MG63 (cell line): ENCODE measurements around the gene BPIFB6. TPM values are rescaled to one million over a fixed set of nuclear protein-coding genes. Genes with fewer than 3 reads are reported as not detected.

Experiments used
- DNase-seq: peaks from one replicate; pipeline ENCODE4 v3.0.0-alpha.2; 2020
- H3K27me3 ChIP-seq: fragments of 250-450 bp; sonication (Bioruptor Pico); 2 replicates; pipeline ENCODE4 v1.5.1; 2020; ENCODE audit warnings: mild to moderate bottlenecking, moderate library complexity
- H3K36me3 ChIP-seq: fragments of 250-450 bp; sonication (Bioruptor Pico); 2 replicates; pipeline ENCODE4 v1.5.1; 2020; ENCODE audit warnings: mild to moderate bottlenecking, moderate library complexity
- H3K4me3 ChIP-seq: fragments of 250-450 bp; sonication (Bioruptor Pico); 2 replicates; pipeline ENCODE4 v1.5.1; 2020; ENCODE audit warnings: mild to moderate bottlenecking, moderate library complexity
- H3K9me3 ChIP-seq: fragments of 250-450 bp; sonication (Bioruptor Pico); 2 replicates; pipeline ENCODE4 v1.5.1; 2020; ENCODE audit warnings: mild to moderate bottlenecking, moderate library complexity
- total RNA-seq: library from RNA; depleted of rRNA; stranded (reverse); fragments of >200 nt; shearing (Covaris generic); gene quantifications from 2 replicates; pipeline ENCODE4 v1.2.3, GENCODE V29; 2014; ENCODE audit warnings: low replicate concordance

Gene BPIFB6
- total RNA-seq, 1 experiment from 2014 or later, result not detected

DNA sequence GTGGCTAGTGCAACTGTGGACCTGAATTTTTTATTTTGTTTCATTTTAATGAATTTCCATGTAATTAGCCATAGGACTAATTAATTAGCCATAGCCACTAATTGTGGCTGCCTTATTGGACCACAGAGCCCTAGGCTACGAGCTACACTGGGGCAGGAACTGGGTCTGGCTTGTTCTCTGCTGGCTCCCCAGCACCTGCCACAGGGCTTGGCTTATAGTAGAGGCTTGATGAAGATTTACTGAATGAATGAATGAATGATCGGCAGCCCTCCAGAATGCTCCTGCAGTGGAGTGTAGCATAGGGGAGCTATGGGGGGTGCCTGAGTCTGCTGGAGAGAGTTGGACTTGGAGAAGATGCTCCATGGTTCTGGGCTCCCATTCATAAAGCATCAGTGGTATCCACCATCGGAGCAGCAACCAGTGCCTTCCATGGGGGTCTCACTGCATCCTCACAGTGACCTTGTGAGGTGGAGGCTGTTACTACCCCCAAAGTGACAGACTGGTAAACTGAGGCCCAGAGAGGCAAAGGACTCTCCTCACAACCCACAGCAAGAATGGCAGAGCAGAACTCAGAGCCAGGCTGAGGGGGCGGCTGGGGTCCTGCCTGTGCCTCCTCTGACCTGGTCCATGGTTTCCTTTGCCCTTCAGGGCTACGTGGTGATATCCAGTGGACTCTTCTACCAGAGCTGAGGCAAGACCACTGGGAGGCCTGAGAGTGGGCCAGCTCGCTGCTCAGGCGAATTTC is 8.6 kb upstream of the BPIFB6 start:
- Histone ChIP-seq H3K36me3 (no peaks in the 10 kb centered on the region), H3K9me3 (no peaks in the 10 kb centered on the region), H3K4me3 (no peak overlapping the region), H3K27me3 (no peaks in the 10 kb centered on the region)
- no peak for DNase-seq

- H3K4me3 ChIP-seq, result no peak overlapping the region
- no peaks in the 10 kb centered on the region for H3K36me3 ChIP-seq
- DNase-seq, result no peak
- H3K9me3 ChIP-seq, result no peaks in the 10 kb centered on the region
- H3K27me3 ChIP-seq, result no peaks in the 10 kb centered on the region
These were observed 7.8 kb upstream of the BPIFB6 start for GRCh38 chr20:33023439-33024242.

- Histone ChIP-seq H3K36me3 (no peaks in the 10 kb centered on the region), H3K9me3 (no peaks in the 10 kb centered on the region), H3K27me3 (no peaks in the 10 kb centered on the region), H3K4me3 (no peak overlapping the region)
- no peak for DNase-seq
These were observed 7.2 kb upstream of the BPIFB6 start for GRCh38 chr20:33024243-33024560.

DNA sequence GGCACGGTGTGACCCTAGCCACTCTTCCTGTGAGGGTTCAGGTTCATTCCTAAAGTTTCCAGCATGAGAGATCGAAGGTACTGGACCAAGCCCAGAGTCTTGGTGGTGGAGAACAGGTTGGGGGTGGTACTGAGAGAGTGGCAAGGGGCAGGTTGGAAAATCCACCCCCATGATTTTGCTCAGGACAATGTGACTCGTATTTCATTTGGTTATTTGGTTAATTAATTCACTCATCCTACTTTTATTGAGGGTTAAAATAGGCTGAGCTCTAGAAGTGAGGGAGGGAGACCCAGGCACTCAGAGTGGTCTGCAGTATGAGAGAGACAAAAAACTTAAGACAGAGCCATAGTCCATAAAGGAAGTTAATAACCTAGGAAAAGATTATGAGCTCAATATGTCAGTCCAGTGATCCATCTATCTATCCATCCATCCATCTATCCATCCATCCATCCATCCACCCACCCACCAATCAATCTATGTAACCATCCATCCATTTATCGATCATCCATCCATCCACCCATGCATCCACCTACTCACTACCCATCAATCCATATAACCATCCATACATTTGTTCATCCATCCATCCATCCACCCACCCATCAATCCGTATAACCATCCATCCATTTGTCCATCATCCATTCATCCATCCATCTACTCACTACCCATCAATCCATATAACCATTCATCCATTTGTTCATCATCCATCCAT is 6.7 kb upstream of the BPIFB6 start:
- no peak for DNase-seq
- Histone ChIP-seq H3K36me3 (no peaks in the 10 kb centered on the region), H3K27me3 (no peaks in the 10 kb centered on the region), H3K9me3 (no peaks in the 10 kb centered on the region), H3K4me3 (no peak overlapping the region)

- Histone ChIP-seq H3K4me3 (no peak overlapping the region), H3K36me3 (no peaks in the 10 kb centered on the region), H3K9me3 (no peaks in the 10 kb centered on the region), H3K27me3 (no peaks in the 10 kb centered on the region)
- no peak for DNase-seq
These were observed 6.1 kb upstream of the BPIFB6 start for GRCh38 chr20:33025318-33025876.

GRCh38 chr20:33026072-33026778 is 5.2 kb upstream of the BPIFB6 start:
- Histone ChIP-seq H3K9me3 (no peaks in the 10 kb centered on the region), H3K4me3 (no peak overlapping the region), H3K27me3 (no peaks in the 10 kb centered on the region), H3K36me3 (no peaks in the 10 kb centered on the region)
- no peak for DNase-seq

- Histone ChIP-seq H3K36me3 (no peaks in the 10 kb centered on the region), H3K4me3 (no peak overlapping the region), H3K9me3 (no peaks in the 10 kb centered on the region), H3K27me3 (no peaks in the 10 kb centered on the region)
- no peak for DNase-seq
These were observed 4.4 kb upstream of the BPIFB6 start for GRCh38 chr20:33026779-33027759.

DNA sequence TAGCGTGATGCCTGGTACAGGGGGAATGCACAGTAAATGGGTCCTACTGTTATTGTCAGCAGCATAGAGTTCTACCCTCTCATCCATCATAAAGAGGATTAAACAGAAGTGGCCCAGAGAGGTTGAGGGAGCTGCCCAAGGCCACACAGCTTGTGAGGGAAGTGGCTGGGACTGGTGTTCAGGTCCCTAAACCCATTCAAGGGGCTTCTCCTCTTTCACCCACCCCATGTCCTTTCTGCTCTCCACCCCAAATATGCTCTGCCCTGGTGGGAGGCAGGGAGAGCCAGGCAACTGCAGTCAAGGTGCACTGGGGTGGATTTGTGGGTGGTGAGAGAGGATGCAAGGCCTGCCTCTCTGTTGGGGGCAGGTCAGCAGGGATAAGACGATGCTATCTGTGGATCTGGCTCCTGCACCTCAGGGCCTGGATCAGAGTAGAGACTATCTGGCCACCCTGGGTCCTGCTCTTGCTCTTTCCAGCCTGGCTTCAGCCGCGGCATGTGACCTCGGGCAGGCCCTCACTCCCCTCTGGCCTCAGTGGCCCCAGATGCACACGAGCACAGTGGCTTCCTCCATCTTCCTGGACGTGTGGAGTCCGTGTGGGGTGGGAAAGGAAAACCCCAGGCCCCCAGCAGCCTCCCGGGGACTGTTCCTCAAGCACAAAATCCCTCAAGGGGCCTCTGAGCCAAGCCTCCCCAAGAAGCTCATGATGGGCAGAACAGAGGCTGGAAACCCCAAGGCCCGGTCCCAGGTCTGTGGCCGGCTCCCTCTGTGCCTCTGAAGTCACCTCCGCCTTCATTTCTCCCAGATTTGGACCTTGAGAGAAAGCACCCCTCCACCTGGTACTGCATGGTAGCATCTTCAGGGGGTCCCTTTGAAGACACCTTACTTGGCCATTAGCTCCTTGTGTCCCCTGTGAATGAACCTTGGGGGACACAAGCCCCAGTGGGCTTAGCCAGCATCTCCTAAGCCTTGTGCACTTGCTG is 3.4 kb upstream of the BPIFB6 start:
- Histone ChIP-seq H3K4me3 (no peak overlapping the region), H3K27me3 (no peaks in the 10 kb centered on the region), H3K36me3 (no peaks in the 10 kb centered on the region), H3K9me3 (no peaks in the 10 kb centered on the region)
- DNase-seq, result no peak

- H3K27me3 ChIP-seq, result no peaks in the 10 kb centered on the region
- no peaks in the 10 kb centered on the region for H3K36me3 ChIP-seq
- no peak for DNase-seq
- no peak overlapping the region for H3K4me3 ChIP-seq
- no peaks in the 10 kb centered on the region for H3K9me3 ChIP-seq
These were observed 2.6 kb upstream of the BPIFB6 start for GRCh38 chr20:33028875-33029274.

DNA sequence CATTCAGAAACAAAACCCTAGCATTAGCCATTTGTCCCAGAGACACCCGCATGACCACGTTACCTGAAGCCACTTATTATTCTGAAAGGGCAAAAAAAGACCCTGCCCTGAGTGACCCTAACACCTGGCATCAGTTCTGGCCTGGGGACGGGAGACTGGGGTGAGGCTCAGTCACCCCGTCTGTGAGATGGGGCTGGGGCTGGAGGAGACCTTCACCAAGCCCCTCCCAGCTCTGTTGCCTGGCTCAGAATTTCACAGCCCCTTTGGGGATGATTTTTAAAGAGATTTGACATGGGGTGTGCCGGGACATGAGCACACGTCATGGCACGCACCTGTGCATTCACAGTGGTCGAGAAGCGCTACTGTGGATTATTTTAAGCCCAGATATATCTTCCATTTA is 1.4 kb upstream of the BPIFB6 start:
- no peak overlapping the region for H3K4me3 ChIP-seq
- no peaks in the 10 kb centered on the region for H3K36me3 ChIP-seq
- H3K9me3 ChIP-seq, result no peaks in the 10 kb centered on the region
- no peak for DNase-seq
- H3K27me3 ChIP-seq, result no peaks in the 10 kb centered on the region

GRCh38 chr20:33030569-33030968 is 879 bp upstream of the BPIFB6 start:
- Histone ChIP-seq H3K36me3 (no peaks in the 10 kb centered on the region), H3K9me3 (no peaks in the 10 kb centered on the region), H3K27me3 (no peaks in the 10 kb centered on the region), H3K4me3 (no peak overlapping the region)
- no peak for DNase-seq

- no peaks in the 10 kb centered on the region for H3K9me3 ChIP-seq
- H3K4me3 ChIP-seq, result no peak overlapping the region
- H3K36me3 ChIP-seq, result no peaks in the 10 kb centered on the region
- no peak for DNase-seq
- no peaks in the 10 kb centered on the region for H3K27me3 ChIP-seq
These were observed 1.1 kb downstream of the BPIFB6 start for GRCh38 chr20:33032555-33032954.

DNA sequence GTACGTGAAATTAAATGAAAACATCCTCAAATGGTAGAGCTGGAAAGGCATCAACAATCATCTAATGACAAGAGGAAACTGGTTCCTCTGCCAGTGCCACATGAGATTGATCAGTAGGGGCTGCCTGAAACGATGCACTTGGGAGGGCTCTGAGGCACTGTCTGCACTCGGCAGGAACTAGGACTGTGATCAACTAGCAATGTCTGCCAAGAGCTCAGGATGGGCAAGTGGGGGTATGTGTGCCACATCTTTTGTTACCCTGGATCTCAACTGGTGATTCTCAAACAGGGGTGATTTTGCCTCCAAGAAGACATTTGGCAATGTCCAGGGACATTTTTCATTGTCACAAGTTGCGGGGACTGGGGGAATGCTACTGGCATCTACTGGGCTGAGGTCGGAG is 1.9 kb downstream of the BPIFB6 start:
- no peak for DNase-seq
- Histone ChIP-seq H3K9me3 (no peaks in the 10 kb centered on the region), H3K4me3 (no peak overlapping the region), H3K36me3 (no peaks in the 10 kb centered on the region), H3K27me3 (no peaks in the 10 kb centered on the region)

DNA sequence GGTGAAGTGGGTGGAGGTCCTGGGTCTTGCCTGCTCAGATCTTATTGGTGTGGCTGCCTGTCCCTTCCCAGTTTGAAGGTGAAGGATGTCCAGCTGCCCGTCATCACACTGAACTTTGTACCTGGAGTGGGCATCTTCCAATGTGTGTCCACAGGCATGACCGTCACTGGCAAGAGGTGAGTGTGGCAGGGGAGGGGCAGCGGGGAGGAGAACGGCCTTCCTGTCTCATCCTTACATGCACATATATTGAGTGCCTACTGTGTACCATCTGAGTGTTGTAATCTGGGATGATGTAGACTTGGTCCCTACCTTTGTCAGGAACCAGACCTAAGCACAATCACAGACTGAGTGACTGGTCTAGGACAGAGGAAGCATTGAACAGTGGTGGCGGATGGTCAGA is 2.7 kb downstream of the BPIFB6 start:
- no peak for DNase-seq
- no peaks in the 10 kb centered on the region for H3K27me3 ChIP-seq
- H3K4me3 ChIP-seq, result no peak overlapping the region
- H3K9me3 ChIP-seq, result no peaks in the 10 kb centered on the region
- no peaks in the 10 kb centered on the region for H3K36me3 ChIP-seq
